Sciatic nerve (tissue), 2 donors: Measurements from ENCODE around the gene DNAJC21. TPM values are rescaled to one million over a fixed set of nuclear protein-coding genes. Genes with fewer than 3 reads are reported as not detected.
"Not testable (repeated sequence)": the region's sequence is repeated elsewhere in the genome, so short reads cannot be mapped to it uniquely, and the experiment has no call there.

Source experiments
- ATAC-seq: fragments of 200-7000 bp; cut with Tn5 transposase; one replicate; pipeline ENCODE4 v1.9.1; 2020; ENCODE audit warnings: mild to moderate bottlenecking, moderate library complexity
- DNase-seq: peaks from one replicate; pipeline ENCODE4 v3.0.0-alpha.2; 2020; ENCODE audit warnings: low spot score
- intact Hi-C: fragments of 100-400 bp; cut with DNase I; formaldehyde crosslinking; loops from one replicate; pipeline ENCODE4 v1.14.2; 2022
- total RNA-seq: library from RNA; stranded (reverse); fragmentation: NEBNext Ultra II Directional; extraction: Animal tissue kit (Norgen Biotek cat#: 25700); gene quantifications from one replicate; pipeline ENCODE4 v1.2.1, GENCODE V29; 2021
- donor health status: DM: no; HTN: no; CAD: no.
- donor health status: DM: no; HTN: no; CAD: no.

The DNAJC21 gene
- total RNA-seq, 1 donor from 2014 or later = 48.3 TPM

DNA sequence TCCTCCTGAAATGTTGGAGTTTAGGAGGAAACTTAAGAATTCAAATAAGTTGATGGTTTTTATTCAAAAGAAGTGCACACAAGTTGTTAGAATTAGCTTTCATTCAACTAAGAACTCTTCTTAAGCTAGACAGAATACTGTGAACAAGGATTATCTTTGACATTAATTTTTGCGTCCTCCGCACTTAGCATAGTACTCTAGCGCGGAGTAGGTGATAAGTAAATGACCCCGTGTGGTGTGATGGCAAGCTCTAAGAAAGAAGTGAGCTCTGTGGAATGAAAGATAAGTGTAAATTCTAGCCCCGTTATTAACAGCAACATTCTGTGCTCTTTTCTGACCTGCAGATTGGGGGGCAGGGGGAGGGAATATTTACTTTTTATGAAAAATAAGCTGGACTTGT, 12.8 kb upstream of the DNAJC21 start:
- intact Hi-C loops = no loop called here
- ATAC-seq (no peak), DNase-seq (no peak)

DNA sequence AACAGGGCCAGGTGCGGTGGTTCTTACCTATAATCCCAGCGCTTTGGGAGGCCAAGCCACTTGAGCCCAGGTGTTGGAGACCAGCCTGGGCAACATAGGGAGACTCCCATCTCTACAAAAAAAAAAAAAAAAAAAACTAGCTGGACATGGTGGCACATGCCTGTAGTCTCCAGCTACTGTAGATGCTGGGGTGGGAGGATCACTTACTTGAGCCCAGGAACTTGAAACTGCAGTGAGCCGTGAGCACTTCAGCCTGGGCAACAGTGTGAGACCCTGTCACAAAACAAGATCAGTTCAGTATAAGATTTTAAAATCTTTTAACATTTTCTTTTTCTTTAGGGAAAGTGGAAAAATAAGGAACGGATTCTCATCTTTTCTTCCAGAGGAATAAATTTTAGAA, 11.3 kb upstream of the DNAJC21 start:
- intact Hi-C loops = no loop called here
- DNase-seq = no peak
- no peak for ATAC-seq

DNA sequence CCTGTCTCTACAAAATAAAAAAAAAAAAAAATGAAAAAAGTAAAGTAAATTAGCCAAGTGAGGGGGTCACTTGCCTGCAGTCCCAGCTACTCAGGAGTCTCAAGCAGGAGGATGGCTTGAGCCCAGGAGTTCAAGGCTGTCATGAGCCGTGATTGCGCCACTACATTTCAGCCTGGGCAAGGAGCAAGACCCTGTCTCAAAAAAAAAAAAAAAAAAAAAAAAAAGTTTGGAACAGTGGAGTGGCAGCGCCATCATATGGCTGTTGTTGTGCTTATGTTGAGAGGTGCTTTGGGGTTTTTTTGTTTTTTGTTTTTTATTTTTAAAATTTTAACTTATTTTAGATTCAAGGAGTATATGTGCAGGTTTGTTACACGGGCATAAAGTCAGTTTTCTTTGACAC, 10.3 kb upstream of the DNAJC21 start:
- ATAC-seq (no peak), DNase-seq (no peak)
- intact Hi-C loops = no loop called here

DNA sequence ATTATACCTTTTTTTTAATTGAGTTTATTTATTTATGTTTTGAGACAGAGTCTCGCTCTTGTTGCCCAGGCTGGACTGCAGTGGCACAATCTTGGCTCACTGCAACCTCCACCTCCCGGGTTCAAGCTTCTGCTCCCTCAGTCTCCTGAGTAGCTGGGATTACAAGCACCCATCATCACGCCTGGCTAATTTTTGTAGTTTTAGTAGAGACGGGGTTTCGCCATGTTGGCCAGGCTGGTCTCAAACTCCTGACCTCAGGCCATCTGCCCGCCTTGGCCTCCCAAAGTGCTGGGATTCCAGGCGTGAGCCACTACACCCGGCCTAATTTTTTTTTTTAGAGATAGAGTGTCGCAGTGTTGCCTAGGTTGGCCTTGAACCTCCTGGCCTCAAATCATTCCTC, 6.1 kb upstream of the DNAJC21 start:
- intact Hi-C loops, DNase-seq, ATAC-seq: not testable (repeated sequence)

DNA sequence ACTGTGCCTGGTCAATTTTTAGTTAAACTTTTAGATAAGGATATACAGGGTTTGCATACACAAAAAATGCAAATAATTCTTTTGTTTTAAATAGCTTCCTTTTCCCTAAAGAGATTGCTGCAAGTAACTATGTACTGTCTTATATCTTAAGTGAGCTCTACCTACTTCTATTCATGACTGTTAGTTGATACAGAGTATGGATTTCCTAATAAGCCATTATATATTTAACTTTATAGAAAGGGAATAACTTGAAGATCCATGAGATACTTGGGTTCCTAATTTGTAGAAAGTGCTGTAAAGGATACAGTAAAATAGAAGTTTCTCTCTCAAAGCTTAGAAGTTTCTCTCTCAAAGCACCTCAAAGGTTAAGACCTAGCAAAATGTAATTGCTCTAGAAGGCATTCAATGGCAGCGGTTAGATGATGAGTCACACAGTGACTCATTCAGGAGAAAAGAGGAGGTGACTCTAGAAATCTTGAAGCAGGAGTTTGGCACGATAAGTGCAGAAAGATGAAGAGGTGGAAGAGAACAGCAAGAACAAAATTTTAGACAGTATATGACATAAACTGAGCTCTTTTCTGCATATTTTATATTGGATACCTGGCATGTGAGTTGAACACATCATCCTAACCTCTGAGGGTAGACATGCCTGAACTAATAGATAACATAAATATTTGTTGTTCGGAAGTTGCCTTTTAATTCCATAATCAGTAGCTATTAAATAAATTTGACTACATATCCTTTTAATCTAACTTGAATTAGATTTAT, 5.5 kb upstream of the DNAJC21 start:
- intact Hi-C loops = no loop called here
- DNase-seq (no peak), ATAC-seq (no peak)

DNA sequence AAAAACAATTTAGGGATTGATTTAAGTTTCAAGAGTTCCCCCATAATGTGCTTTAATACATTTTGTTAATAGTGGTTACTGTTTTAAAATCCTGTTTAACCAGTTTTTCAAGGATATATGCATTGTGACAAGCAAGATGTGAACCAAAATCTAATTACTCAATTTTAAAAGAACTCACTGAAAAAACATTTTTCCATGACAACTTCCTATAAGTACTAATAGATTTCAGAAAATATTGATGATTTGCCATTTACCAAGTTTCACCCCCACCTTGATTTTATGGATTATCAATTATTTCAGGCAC, 4.9 kb upstream of the DNAJC21 start:
- ATAC-seq (no peak), DNase-seq (no peak)
- intact Hi-C loops = no loop called here

DNA sequence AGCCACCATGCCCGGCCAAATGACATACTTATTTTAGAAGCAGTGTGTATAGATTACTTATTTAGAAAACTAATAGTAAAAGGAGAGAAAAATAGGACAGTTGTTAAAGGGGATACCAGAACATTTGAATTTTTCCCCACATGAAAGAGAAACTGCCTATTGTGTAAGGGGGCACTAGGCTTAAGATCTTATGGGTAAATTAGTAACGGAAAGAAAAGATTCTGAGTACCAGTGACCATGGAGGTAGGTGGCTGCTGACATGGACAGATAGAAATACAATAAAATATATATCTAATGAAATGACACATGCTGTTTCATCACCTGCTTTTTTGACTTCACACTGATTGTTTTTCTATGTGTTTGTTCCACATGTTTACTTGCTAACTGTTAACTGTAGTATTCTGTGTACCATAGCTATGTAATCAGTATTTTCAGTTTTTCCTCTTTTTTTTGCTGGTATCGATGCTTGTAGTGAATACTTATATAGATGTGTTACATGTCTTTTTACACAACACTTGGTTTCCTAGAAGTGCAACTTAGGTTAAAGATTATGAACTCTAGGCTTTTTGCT, 3.0 kb upstream of the DNAJC21 start:
- no peak for DNase-seq
- intact Hi-C loops = no loop called here
- no peak for ATAC-seq

DNA sequence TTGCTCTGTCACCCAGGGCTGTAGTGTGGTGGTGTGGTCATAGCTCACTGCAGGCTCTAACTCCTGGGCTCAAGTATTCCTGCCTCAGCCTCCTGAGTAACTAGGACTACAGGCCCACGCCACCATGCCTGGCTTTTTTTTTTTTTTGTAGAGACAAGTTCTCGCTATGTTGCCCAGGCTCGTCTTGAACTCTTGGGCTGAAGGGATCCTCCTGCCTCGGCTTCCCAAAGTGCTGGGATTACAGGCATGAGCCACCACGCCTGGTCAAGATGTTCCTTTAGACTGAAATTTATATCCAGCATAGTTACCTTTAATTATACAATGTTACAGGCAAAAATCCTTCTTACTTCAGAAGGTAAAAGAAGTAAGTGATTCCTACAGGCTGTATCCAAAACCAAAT, 1.6 kb upstream of the DNAJC21 start:
- ATAC-seq (no peak), DNase-seq (no peak)
- intact Hi-C loops = no loop called here

DNA sequence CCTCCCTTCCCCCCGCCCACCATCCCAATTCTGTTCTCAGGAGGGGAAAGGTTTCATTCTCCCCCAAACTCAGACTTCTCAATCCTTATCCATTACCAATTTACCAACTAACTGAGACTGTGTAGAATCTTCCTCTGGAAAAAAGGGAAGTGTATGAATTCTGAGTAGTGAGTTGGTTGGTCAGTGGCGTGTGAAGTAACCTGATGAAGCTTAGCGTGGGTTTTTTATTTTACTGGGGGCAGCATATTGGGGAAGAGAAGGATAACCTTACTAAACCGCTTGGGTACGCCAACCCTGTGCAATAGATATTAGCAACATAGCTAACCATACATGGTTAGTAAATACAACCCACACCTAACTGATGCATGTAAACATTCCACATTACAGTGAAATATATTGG, 1.1 kb upstream of the DNAJC21 start:
- no peak for DNase-seq
- intact Hi-C loops = no loop called here
- ATAC-seq = no peak

DNA sequence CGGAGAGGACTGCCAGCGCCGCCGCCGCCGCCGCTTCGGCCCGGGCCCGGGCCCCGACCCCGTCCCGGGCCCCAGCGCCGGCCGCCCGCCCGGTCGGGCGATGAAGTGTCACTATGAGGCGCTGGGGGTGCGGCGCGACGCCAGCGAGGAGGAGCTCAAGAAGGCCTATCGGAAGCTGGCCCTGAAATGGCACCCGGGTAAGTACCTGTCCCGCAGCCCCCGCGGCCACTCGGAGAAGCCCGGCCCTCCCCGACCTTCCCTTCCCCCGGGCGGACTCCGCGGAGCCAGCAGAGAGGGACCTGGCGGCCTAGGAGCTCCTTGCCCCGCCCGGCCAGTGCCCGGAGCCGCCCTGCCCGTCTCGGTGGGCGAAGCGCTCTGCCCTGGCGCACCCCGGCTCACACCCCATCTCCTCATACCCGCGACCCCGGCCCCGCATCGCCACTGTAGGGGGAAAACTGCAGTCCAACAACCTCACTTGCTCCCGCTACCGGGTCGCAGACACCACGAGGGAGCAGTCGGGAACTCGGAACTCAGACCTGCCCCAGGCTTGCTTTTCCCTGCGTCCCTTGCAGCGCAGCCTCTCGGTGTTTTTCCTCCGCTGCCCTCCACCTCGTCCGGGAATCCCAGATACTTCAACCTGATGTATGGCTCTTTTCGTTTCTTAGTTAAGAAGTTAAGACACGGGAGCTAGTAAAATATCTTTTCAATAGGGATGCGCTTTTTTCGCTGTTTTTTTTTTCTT, 532 bp downstream of the DNAJC21 start:
- DNase-seq = peak; percentile 89
- intact Hi-C loops = no loop called here
- peak; percentile 62 for ATAC-seq

DNA sequence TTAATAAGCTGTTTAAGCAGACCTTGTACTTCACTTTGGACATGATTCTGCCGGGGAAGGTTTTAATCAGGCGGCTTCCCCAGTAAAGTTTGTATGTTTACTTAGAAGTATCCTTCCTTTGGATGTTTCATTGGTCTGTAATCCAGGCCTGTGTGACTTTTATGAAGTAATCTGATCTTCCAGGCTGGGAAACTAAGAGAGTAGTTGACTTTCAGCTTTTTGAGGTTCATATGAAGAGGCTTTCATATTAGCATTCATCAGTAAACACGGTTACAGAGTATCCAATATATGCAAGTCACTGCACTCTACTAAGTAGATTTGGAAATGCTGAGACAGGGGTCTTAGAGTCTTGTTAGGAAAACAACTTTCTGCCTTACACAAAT, 1.1 kb downstream of the DNAJC21 start:
- intact Hi-C loops = no loop called here
- ATAC-seq = no peak
- no peak for DNase-seq

DNA sequence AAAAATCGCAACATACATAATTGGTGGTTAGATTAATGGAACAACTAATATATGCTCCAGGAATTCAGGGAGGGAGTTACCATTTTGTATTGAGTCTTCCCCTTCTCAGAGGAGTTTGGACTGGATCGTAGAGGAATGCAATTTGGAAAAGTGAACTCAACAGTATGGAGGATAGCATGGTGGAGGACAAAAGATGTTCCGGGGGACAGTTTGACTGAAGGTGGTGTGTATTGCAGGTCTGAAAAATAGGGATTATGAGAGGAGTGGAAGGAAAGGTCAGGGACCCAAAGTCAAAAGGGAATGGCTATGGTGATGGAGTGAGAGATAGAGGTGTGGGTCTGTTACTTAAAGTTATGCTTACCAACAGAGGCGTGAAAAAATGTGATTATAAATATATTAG, 1.5 kb downstream of the DNAJC21 start:
- intact Hi-C loops = no loop called here
- DNase-seq = no peak

DNA sequence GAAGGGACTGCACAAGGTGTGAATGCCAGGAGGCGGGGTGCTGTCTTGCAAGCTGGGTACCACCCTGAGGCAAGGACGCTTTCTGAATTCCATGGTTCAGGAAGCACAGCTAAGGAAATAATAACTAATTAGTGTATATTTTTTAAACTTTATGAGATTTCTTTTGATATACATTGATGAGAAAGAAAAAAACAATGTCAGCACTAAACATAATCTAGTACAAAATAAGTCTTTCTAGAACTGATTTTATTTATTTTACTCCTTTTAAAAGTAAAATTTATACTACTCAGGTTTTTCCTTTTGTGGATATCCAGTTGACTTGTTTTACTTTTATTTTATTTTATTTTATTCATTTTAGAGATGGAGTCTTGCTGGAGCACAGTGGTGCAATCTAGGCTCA, 3.6 kb downstream of the DNAJC21 start:
- ATAC-seq (no peak), DNase-seq (no peak)
- intact Hi-C loops = no loop called here

More for the DNA sequence above, 1.5 kb downstream of the DNAJC21 start:
- no peak for ATAC-seq

DNA sequence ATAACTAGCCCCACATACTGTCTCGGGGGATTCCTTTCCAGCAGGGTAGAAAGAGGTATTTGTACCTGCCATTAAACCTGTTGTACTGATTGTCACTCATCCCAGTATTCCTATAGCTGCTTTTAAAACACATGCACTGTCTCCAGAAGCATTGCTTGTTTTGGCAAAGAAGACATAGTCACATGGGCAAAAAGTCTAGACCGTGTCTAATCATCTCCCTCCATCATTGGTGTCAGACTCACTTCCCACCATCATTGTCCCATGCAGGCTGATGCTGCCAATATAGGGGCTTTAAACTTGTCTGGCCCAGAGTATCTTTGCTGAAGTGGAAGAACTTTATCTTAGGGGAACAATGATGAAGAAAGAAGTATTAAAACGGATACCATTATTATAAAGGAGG, 12.6 kb downstream of the DNAJC21 start:
- intact Hi-C loops = no loop called here
- ATAC-seq (no peak), DNase-seq (no peak)

DNA sequence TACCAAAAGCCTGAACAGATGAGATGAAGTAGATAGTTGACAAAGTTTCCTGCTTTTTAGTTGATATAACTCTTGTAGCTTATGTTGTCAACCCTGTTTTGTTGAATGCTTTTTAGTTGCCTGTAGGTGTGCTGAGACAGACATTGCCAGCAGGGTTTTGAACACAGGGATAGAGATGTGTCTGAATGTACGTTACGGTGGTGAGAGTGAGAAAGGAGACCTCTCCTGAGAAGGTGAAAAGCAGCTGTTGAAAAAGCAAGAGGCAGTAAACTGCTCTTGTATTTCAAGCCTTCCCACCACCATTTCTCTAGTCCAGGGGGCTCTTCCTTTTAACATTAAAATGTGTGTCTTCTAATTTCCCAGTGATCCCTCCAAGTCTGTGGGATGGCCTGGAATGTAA, 14.7 kb downstream of the DNAJC21 start:
- DNase-seq (no peak), ATAC-seq (no peak)
- intact Hi-C loops = no loop called here

DNA sequence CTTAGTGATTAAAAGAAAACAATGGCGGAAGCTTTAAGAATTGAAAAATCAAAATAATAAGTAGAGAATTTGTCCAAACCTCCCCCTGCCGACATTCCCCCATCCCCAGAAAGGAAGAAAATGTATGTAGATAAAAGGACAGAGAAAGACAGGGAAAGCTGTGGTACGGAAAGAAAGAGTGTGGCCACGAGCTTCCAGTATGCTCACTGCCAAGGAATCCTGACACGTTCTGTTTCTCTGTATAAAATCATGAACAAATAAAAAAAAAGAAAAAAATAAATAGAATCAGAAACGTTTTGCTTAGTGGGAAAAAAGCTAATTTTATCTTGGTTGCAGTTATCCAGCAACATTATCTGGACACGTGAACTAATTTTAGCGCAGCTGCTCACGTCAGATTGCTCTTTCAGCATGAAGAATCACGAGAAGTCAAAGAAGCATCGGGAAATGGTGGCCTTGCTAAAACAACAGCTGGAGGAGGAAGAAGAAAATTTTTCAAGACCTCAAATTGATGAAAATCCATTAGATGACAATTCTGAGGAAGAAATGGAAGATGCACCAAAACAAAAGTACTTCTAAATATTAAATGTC, 15.2 kb downstream of the DNAJC21 start:
- DNase-seq (no peak), ATAC-seq (no peak)
- intact Hi-C loops = no loop called here

DNA sequence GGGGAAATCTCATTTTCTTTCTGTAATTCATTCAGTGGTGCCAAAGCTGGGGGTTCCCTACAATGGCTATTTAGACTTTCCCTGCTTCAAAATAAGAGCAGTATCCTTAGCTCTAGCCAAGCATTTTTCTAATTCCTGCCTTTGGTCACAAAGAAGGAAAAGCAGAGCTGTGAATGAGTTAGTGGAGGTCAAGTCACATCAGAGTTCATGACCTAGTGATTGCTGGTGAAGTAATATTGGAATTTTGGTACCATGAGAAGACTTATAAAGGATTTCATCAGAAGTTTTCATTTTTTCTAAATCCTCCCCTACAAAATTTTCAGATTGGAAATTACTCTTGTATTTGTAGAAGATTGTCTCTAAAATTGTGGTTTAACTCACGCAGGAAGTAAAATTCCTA, 28.0 kb downstream of the DNAJC21 start:
- no peak for DNase-seq
- no peak for ATAC-seq
- intact Hi-C loops = no loop called here

DNA sequence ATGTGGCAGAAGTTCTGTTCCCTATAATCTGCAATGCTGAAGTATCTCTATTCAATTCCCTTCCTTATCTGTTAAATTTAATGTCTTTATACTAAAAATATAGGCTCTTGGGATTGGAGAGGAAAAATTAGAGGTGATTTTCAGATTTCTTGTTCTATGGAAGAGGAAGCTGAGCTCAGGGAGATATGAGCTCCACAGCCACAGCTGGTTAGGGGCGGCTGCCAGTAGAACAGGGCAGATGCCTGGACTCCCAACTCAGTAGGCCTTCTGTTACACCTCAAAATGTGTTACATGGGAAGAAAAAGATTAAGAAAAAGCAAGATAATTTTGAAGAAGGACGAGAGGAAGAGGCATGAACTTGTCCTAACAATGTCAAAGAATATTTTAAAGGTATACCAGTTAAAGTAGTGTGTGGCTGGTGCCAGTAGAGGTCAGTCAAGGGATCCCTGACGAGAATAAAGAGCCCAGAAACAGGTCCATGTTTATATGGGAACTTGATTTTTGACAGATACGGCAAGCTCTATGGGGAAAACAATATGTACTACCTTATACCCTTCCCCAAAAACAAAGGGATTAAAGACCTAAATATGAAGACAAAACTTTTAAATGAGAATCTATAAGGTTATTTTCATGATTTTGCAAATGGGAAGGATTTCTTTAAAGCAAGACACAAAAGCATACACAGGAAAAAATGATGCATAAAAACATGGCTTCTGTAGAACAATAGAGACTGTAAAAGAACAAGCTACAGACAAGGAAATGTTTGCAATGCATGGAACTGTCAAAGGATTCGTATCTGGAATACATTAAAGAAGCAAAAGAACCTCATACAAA, 28.7 kb downstream of the DNAJC21 start:
- no peak for DNase-seq
- intact Hi-C loops = no loop called here
- ATAC-seq = peak; percentile 53

DNA sequence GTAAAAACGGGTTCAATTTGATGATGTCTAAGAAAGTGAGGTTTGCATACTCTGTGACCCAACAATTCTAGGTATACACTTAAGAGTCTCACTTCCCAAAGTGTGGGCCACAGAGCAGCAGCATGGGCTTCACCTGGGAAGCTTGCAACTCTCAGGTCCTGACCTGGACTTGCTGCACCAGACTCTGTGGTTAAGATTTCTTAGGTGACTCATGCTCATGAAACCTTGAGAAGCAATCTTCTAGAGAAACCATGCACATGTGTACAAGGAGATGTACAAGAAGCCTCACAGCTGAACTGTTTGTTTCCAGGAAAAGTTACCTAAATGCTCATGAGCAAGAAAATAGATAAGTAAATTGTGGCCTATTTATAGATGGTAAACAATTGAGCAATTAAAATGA, 30.0 kb downstream of the DNAJC21 start:
- intact Hi-C loops = no loop called here
- no peak for DNase-seq
- no peak for ATAC-seq
